HepG2 (cell line): ENCODE measurements around the gene ABHD1. TPM values are rescaled to one million over a fixed set of nuclear protein-coding genes. Genes with fewer than 3 reads are reported as not detected.
A peak's percentile ranks its signal among the peaks of the same experiment; 100 is the strongest.

Source experiments
- CENPX ChIP-seq: sonication (generic); formaldehyde crosslinking; IDR thresholded peaks from 2 replicates; pipeline ENCODE4 v1.9.0; 2021; ENCODE audit warnings: mild to moderate bottlenecking, missing genetic modification reagents, moderate library complexity
- DNMT1 ChIP-seq: sonication (generic); formaldehyde crosslinking; IDR thresholded peaks from 2 replicates; pipeline ENCODE4 v1.5.1; 2020; ENCODE audit warnings: mild to moderate bottlenecking, missing genetic modification reagents
- EZH2 ChIP-seq: conservative IDR thresholded peaks from 2 replicates; pipeline ENCODE4 v1.6.1; 2012; ENCODE audit warnings: mild to moderate bottlenecking, low read depth, low read length, moderate library complexity
- GATA4 ChIP-seq: sonication (generic); IDR thresholded peaks from 2 replicates; pipeline ENCODE4 v1.6.1; 2016; ENCODE audit warnings: antibody characterized with exemption, low read depth, borderline replicate concordance
- GZF1 ChIP-seq: sonication (generic); formaldehyde crosslinking; IDR thresholded peaks from 2 replicates; pipeline ENCODE4 v1.5.1; 2020; ENCODE audit warnings: mild to moderate bottlenecking, missing genetic modification reagents
- HOXA3 ChIP-seq: sonication (generic); formaldehyde crosslinking; IDR thresholded peaks from 2 replicates; pipeline ENCODE4 v1.5.0; 2020; ENCODE audit warnings: missing genetic modification reagents
- NCOA1 ChIP-seq: sonication (generic); formaldehyde crosslinking; IDR thresholded peaks from 2 replicates; pipeline ENCODE4 v1.9.0; 2021; ENCODE audit warnings: missing genetic modification reagents
- NR2F1 ChIP-seq, 2 experiments: fragments of 450-650 bp in 1 of 2; formaldehyde crosslinking in 1 of 2; IDR thresholded peaks; 2 replicates each; pipeline versions ENCODE4 v1.5.0 to v1.6.1; 2016 to 2020; ENCODE audit warnings: mild to moderate bottlenecking in 1 of 2, missing compliant biosample characterization in 1 of 2, missing genetic modification reagents in 1 of 2, moderate library complexity in 1 of 2
- REXO4 ChIP-seq: sonication (generic); formaldehyde crosslinking; IDR thresholded peaks from 2 replicates; pipeline ENCODE4 v1.8.0; 2022; ENCODE audit warnings: missing genetic modification reagents, mild to moderate bottlenecking, borderline replicate concordance
- SAP130 ChIP-seq: IDR thresholded peaks from 2 replicates; pipeline ENCODE4 v1.6.1; 2016; ENCODE audit warnings: low read depth
- TAF15 ChIP-seq: fragments of 200-400 bp; formaldehyde crosslinking; IDR thresholded peaks from one replicate; pipeline ENCODE4 v1.6.1; 2018; ENCODE audit warnings: mild to moderate bottlenecking, low read depth, low read length; ENCODE audit not compliant: poor library complexity, severe bottlenecking
- TARDBP ChIP-seq: sonication (generic); formaldehyde crosslinking; IDR thresholded peaks from 2 replicates; pipeline ENCODE4 v1.8.0; 2022; ENCODE audit warnings: mild to moderate bottlenecking, missing genetic modification reagents
- ZFP90 ChIP-seq: sonication (generic); formaldehyde crosslinking; IDR thresholded peaks from 2 replicates; pipeline ENCODE4 v1.8.0; 2022; ENCODE audit warnings: missing genetic modification reagents, mild to moderate bottlenecking, inconsistent platforms, borderline replicate concordance
- ZNF143 ChIP-seq: sonication (generic); formaldehyde crosslinking; IDR thresholded peaks from 2 replicates; pipeline ENCODE4 v1.4.0; 2020; ENCODE audit warnings: missing genetic modification reagents
- ZNF567 ChIP-seq: sonication (generic); formaldehyde crosslinking; IDR thresholded peaks from 2 replicates; pipeline ENCODE4 v1.8.1; 2023; ENCODE audit warnings: mild to moderate bottlenecking, missing genetic modification reagents, borderline replicate concordance
- ZNF775 ChIP-seq: sonication (generic); formaldehyde crosslinking; IDR thresholded peaks from 2 replicates; pipeline ENCODE4 v1.4.0; 2020; ENCODE audit warnings: missing genetic modification reagents, mild to moderate bottlenecking, moderate library complexity, borderline replicate concordance
- polyA plus RNA-seq, 8 experiments: library from polyadenylated mRNA; depleted of rRNA in 3 of 8; stranded (reverse) in 7 of 8; unstranded in 1 of 8; fragments of >200 nt; fragmentation: Illumina TruSeq in 4 of 8; extraction: Trizol in 4 of 8; gene quantifications; 2 replicates each; pipeline versions ENCODE4 v1.2.1 to v1.2.3, GENCODE V29; 2011 to 2016; ENCODE audit warnings: low read depth in 4 of 8, missing spikeins in 1 of 8, mixed read lengths in 1 of 8; ENCODE audit not compliant: insufficient read depth in 1 of 8
- total RNA-seq, 5 experiments: library from RNA; depleted of rRNA; stranded (reverse); fragments of >200 nt; fragmentation: Illumina TruSeq; extraction: Trizol; gene quantifications; 2 replicates each; pipeline ENCODE4 v1.2.3, GENCODE V29; 2016; ENCODE audit warnings: low read depth in 1 of 5
- TF ChIP-seq, protein P1 (sequence below): sonication (generic); formaldehyde crosslinking; IDR thresholded peaks from 2 replicates; pipeline ENCODE4 v1.4.0; 2020; ENCODE audit warnings: mild to moderate bottlenecking, missing genetic modification reagents, borderline replicate concordance
- TF ChIP-seq, protein P2 (sequence below): IDR thresholded peaks from 2 replicates; pipeline ENCODE4 v1.6.1; 2016; ENCODE audit warnings: low read depth, borderline replicate concordance
- TF ChIP-seq, protein P3 (sequence below): conservative IDR thresholded peaks from 2 replicates; pipeline ENCODE4 v1.6.1; 2018; ENCODE audit warnings: missing genetic modification reagents
- TF ChIP-seq, protein P4 (sequence below): sonication (generic); formaldehyde crosslinking; IDR thresholded peaks from 2 replicates; pipeline ENCODE4 v1.5.0; 2020; ENCODE audit warnings: missing genetic modification reagents
- TF ChIP-seq, protein P5 (sequence below): sonication (generic); formaldehyde crosslinking; IDR thresholded peaks from 2 replicates; pipeline ENCODE4 v1.5.0; 2020; ENCODE audit warnings: mild to moderate bottlenecking, missing genetic modification reagents

Gene ABHD1
- total and polyA plus RNA-seq, 2 of the 13 experiments (the other 11 are each of a cell fraction or from before 2014, with no cell fraction given): 0.04 to 0.81 TPM

GRCh38 chr2:27092696-27093429 lies 30.8 kb upstream of the ABHD1 start (continued):
- TF ChIP-seq ZNF143: peak; percentile 70
- peak; percentile 98 for TF ChIP-seq ZNF775 (CRISPR knock-in tag)
- TF ChIP-seq, protein P1, sequence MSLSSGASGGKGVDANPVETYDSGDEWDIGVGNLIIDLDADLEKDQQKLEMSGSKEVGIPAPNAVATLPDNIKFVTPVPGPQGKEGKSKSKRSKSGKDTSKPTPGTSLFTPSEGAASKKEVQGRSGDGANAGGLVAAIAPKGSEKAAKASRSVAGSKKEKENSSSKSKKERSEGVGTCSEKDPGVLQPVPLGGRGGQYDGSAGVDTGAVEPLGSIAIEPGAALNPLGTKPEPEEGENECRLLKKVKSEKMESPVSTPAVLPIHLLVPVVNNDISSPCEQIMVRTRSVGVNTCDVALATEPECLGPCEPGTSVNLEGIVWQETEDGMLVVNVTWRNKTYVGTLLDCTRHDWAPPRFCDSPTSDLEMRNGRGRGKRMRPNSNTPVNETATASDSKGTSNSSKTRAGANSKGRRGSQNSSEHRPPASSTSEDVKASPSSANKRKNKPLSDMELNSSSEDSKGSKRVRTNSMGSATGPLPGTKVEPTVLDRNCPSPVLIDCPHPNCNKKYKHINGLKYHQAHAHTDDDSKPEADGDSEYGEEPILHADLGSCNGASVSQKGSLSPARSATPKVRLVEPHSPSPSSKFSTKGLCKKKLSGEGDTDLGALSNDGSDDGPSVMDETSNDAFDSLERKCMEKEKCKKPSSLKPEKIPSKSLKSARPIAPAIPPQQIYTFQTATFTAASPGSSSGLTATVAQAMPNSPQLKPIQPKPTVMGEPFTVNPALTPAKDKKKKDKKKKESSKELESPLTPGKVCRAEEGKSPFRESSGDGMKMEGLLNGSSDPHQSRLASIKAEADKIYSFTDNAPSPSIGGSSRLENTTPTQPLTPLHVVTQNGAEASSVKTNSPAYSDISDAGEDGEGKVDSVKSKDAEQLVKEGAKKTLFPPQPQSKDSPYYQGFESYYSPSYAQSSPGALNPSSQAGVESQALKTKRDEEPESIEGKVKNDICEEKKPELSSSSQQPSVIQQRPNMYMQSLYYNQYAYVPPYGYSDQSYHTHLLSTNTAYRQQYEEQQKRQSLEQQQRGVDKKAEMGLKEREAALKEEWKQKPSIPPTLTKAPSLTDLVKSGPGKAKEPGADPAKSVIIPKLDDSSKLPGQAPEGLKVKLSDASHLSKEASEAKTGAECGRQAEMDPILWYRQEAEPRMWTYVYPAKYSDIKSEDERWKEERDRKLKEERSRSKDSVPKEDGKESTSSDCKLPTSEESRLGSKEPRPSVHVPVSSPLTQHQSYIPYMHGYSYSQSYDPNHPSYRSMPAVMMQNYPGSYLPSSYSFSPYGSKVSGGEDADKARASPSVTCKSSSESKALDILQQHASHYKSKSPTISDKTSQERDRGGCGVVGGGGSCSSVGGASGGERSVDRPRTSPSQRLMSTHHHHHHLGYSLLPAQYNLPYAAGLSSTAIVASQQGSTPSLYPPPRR (CRISPR knock-in tag): peak; percentile 80
- peak; percentile 93 for TF ChIP-seq SAP130 (CRISPR knock-in tag)
- TF ChIP-seq, protein P2, sequence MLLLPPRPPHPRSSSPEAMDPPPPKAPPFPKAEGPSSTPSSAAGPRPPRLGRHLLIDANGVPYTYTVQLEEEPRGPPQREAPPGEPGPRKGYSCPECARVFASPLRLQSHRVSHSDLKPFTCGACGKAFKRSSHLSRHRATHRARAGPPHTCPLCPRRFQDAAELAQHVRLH (CRISPR knock-in tag): no peak; the same call in 1 of the 2 replicates
- TF ChIP-seq ZFP90: peak; percentile 78
- TF ChIP-seq NR2F1 (CRISPR knock-in tag; IDR thresholded peaks at IDR 0.05): peak; percentile 92 to 98
- TF ChIP-seq, protein P3, sequence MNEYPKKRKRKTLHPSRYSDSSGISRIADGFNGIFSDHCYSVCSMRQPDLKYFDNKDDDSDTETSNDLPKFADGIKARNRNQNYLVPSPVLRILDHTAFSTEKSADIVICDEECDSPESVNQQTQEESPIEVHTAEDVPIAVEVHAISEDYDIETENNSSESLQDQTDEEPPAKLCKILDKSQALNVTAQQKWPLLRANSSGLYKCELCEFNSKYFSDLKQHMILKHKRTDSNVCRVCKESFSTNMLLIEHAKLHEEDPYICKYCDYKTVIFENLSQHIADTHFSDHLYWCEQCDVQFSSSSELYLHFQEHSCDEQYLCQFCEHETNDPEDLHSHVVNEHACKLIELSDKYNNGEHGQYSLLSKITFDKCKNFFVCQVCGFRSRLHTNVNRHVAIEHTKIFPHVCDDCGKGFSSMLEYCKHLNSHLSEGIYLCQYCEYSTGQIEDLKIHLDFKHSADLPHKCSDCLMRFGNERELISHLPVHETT (CRISPR knock-in tag): peak; percentile 41; the same call in 1 of the 2 replicates
- TF ChIP-seq TARDBP (CRISPR knock-in tag): peak; percentile 90
- no peak for TF ChIP-seq EZH2
- TF ChIP-seq, protein P4, sequence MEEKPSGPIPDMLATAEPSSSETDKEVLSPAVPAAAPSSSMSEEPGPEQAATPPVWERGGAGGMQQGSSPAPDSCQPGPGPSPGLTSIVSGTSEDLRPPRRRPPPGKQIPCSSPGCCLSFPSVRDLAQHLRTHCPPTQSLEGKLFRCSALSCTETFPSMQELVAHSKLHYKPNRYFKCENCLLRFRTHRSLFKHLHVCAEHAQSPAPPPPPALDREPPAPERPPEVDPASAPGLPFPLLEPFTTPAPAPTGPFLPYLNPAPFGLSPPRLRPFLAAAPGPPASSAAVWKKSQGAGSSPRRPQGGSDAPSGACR (CRISPR knock-in tag): no peak; the same call in 1 of the 2 replicates
- no peak for TF ChIP-seq REXO4 (CRISPR knock-in tag)
- TF ChIP-seq HOXA3: peak; percentile 98
- TF ChIP-seq ZNF567: no peak
- TF ChIP-seq GZF1 (CRISPR knock-in tag): 0 out of 2 replicates have a peak, but pooled peaks have one; percentile 42
- no peak for TF ChIP-seq NCOA1
- TF ChIP-seq CENPX: no peak
- peak; percentile 72; the same call in 1 of the 2 replicates for TF ChIP-seq GATA4
- TF ChIP-seq, protein P5, sequence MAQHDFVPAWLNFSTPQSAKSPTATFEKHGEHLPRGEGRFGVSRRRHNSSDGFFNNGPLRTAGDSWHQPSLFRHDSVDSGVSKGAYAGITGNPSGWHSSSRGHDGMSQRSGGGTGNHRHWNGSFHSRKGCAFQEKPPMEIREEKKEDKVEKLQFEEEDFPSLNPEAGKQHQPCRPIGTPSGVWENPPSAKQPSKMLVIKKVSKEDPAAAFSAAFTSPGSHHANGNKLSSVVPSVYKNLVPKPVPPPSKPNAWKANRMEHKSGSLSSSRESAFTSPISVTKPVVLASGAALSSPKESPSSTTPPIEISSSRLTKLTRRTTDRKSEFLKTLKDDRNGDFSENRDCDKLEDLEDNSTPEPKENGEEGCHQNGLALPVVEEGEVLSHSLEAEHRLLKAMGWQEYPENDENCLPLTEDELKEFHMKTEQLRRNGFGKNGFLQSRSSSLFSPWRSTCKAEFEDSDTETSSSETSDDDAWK: no peak
- TF ChIP-seq DNMT1 (CRISPR knock-in tag): no peak; the same call in 1 of the 2 replicates
- TF ChIP-seq TAF15: no peak
